IMR-90 (cell line): ENCODE data around the gene STX19. TPM values are rescaled to one million over a fixed set of nuclear protein-coding genes. Genes with fewer than 3 reads are reported as not detected.

Experiments
- ATAC-seq: fragments of 200-7000 bp; cut with Tn5 transposase; 2 replicates; pipeline ENCODE4 v1.9.1; 2020; ENCODE audit warnings: low read depth, mild to moderate bottlenecking, moderate library complexity
- BruUV-seq: library from RNA; stranded (reverse); fragments of 400-500 nt; replicated peaks from 2 replicates; lab custom pipeline; 2021; lab: Mats Ljungman, UMichigan
- CTCF ChIA-PET: fragments of 300-600 bp; formaldehyde crosslinking; extraction: SDS; loops from one replicate; lab custom pipeline; 2021; ENCODE audit warnings: antibody characterized with exemption; lab: Yijun Ruan, JAX
- POLR2A ChIA-PET: fragments of 300-600 bp; sonication (Branson Sonifier 250); formaldehyde crosslinking; loops from one replicate; lab custom pipeline; 2022; ENCODE audit warnings: antibody characterized with exemption; ENCODE audit not compliant: unreplicated experiment; lab: Charles Lee
- DNase-seq: peaks from one replicate; pipeline ENCODE4 v3.0.0; 2013
- H2AFZ ChIP-seq: replicated peaks from 2 replicates; pipeline ENCODE3; 2013; ENCODE audit warnings: low read length, mild to moderate bottlenecking; ENCODE audit not compliant: poor library complexity
- H2AK5ac ChIP-seq: 2 replicates; pipeline ENCODE4 v1.6.1; 2013; ENCODE audit warnings: low read depth, low read length, inconsistent platforms
- H2AK9ac ChIP-seq: replicated peaks from 2 replicates; pipeline ENCODE3; 2013; ENCODE audit warnings: mild to moderate bottlenecking, low read depth, low read length, moderate library complexity; ENCODE audit not compliant: poor library complexity
- H2BK120ac ChIP-seq: 2 replicates; pipeline ENCODE4 v1.6.1; 2013; ENCODE audit warnings: low read depth, low read length, inconsistent platforms
- H2BK15ac ChIP-seq: 3 replicates; pipeline ENCODE4 v1.6.1; 2013; ENCODE audit warnings: low read depth, low read length, inconsistent platforms
- H2BK20ac ChIP-seq: 2 replicates; pipeline ENCODE4 v1.6.1; 2013; ENCODE audit warnings: low read depth, mild to moderate bottlenecking, inconsistent platforms, low read length, moderate library complexity
- H2BK5ac ChIP-seq: 2 replicates; pipeline ENCODE4 v1.6.1; 2013; ENCODE audit warnings: mild to moderate bottlenecking, low read depth, low read length, inconsistent platforms; ENCODE audit not compliant: poor library complexity, severe bottlenecking
- H3K14ac ChIP-seq: replicated peaks from 2 replicates; pipeline ENCODE4 v1.6.1; 2013; ENCODE audit warnings: low read depth, low read length, inconsistent platforms
- H3K18ac ChIP-seq: 2 replicates; pipeline ENCODE4 v1.6.1; 2013; ENCODE audit warnings: low read depth, low read length, control low read depth
- H3K23ac ChIP-seq: 2 replicates; pipeline ENCODE4 v1.6.1; 2013; ENCODE audit warnings: low read depth, low read length, inconsistent platforms
- H3K27ac ChIP-seq: 2 replicates; pipeline ENCODE4 v1.5.1; 2013; ENCODE audit warnings: mild to moderate bottlenecking, control low read depth, low read length; ENCODE audit not compliant: insufficient read depth
- H3K27me3 ChIP-seq: 2 replicates; pipeline ENCODE4 v1.6.1; 2013; ENCODE audit warnings: low read length; ENCODE audit not compliant: control insufficient read depth, insufficient read depth
- H3K36me3 ChIP-seq: 2 replicates; pipeline ENCODE4 v1.6.1; 2013; ENCODE audit warnings: low read length, mixed read lengths; ENCODE audit not compliant: control insufficient read depth, insufficient read depth
- H3K4ac ChIP-seq: 2 replicates; pipeline ENCODE4 v1.6.1; 2013; ENCODE audit warnings: low read depth, low read length, inconsistent platforms
- H3K4me1 ChIP-seq: 2 replicates; pipeline ENCODE4 v1.6.1; 2013; ENCODE audit warnings: low read length, mixed read lengths; ENCODE audit not compliant: control insufficient read depth, insufficient read depth
- H3K4me2 ChIP-seq: 2 replicates; pipeline ENCODE4 v1.6.1; 2013; ENCODE audit warnings: low read depth, mild to moderate bottlenecking, control low read depth, low read length, moderate library complexity
- H3K4me3 ChIP-seq: 2 replicates; pipeline ENCODE4 v1.5.1; 2013; ENCODE audit warnings: low read depth, mild to moderate bottlenecking, control low read depth, low read length, moderate library complexity; ENCODE audit not compliant: insufficient read depth
- H3K56ac ChIP-seq: 2 replicates; pipeline ENCODE4 v1.6.1; 2013; ENCODE audit warnings: low read length, inconsistent platforms; ENCODE audit not compliant: insufficient read depth; ENCODE audit errors: extremely low read depth
- H3K79me1 ChIP-seq, 2 experiments: 2 replicates each; pipeline ENCODE4 v1.6.1; 2013; ENCODE audit warnings: low read length in 2 of 2, inconsistent platforms in 1 of 2, low read depth in 1 of 2
- H3K9ac ChIP-seq: 2 replicates; pipeline ENCODE4 v1.6.1; 2013; ENCODE audit warnings: low read depth, low read length, control low read depth
- H3K9me1 ChIP-seq: 2 replicates; pipeline ENCODE4 v1.6.1; 2013; ENCODE audit warnings: low read length, inconsistent platforms; ENCODE audit not compliant: insufficient read depth
- H3K9me3 ChIP-seq: 2 replicates; pipeline ENCODE4 v1.6.1; 2013; ENCODE audit warnings: low read length; ENCODE audit not compliant: control insufficient read depth, insufficient read depth
- H4K20me1 ChIP-seq: 2 replicates; pipeline ENCODE4 v1.6.1; 2013; ENCODE audit warnings: low read length, inconsistent platforms; ENCODE audit not compliant: insufficient read depth
- H4K5ac ChIP-seq: 2 replicates; pipeline ENCODE4 v1.6.1; 2013; ENCODE audit warnings: mild to moderate bottlenecking, low read depth, low read length, control low read depth
- H4K8ac ChIP-seq, 2 experiments: 2 replicates each; pipeline ENCODE4 v1.6.1; 2013; ENCODE audit warnings: low read depth in 2 of 2, low read length in 2 of 2, control low read depth in 1 of 2, inconsistent platforms in 1 of 2
- H4K91ac ChIP-seq: 2 replicates; pipeline ENCODE4 v1.6.1; 2013; ENCODE audit warnings: low read depth, low read length, inconsistent platforms; ENCODE audit not compliant: insufficient read depth
- NFE2L2 ChIP-seq: fragments of 150-350 bp; IDR thresholded peaks from 2 replicates; pipeline ENCODE4 v1.6.1; 2016; ENCODE audit warnings: low read depth, mild to moderate bottlenecking, low read length
- RAD21 ChIP-seq: IDR thresholded peaks from 2 replicates; pipeline ENCODE4 v1.6.1; 2012; ENCODE audit warnings: low read length, improper control_type of control experiment
- RCOR1 ChIP-seq: IDR thresholded peaks from 2 replicates; pipeline ENCODE4 v1.6.1; 2012; ENCODE audit warnings: mild to moderate bottlenecking, low read length, improper control_type of control experiment; ENCODE audit not compliant: insufficient replicate concordance
- RFX5 ChIP-seq: IDR thresholded peaks from 2 replicates; pipeline ENCODE4 v1.8.0; 2012; ENCODE audit warnings: low read depth, mild to moderate bottlenecking, low read length, moderate library complexity
- WGBS, 2 experiments: methylation state at CpG; one replicate each; pipeline versions ENCODE4 v1.1.5 to v1.1.7; 2013; ENCODE audit warnings: missing lambda C conversion rate in 2 of 2; ENCODE audit not compliant: insufficient read length in 1 of 2; ENCODE audit errors: extremely low coverage in 2 of 2; 5-methylcytosine and 5-hydroxymethylcytosine counted together
- dilution Hi-C: fragments of 300-500 bp; cut with HindIII; formaldehyde crosslinking; loops from one replicate; pipeline ENCODE4 v1.14.3; 2018; ENCODE audit warnings: low sequenced_read_pairs; ENCODE audit not compliant: unreplicated experiment
- in situ Hi-C: fragments of 300-500 bp; cut with MboI; formaldehyde crosslinking; loops from 3 replicates; pipeline ENCODE4 v1.14.3; 2019; ENCODE audit warnings: low sequenced_read_pairs, inconsistent platforms, mixed read lengths
- intact Hi-C: fragments of 100-400 bp; cut with micrococcal nuclease; formaldehyde crosslinking; loops from 2 replicates; pipeline ENCODE4 v1.10.0; 2022
- polyA plus RNA-seq, 3 experiments: library from polyadenylated mRNA; depleted of rRNA; stranded (reverse); fragments of >200 nt; gene quantifications; 2 replicates each; pipeline ENCODE4 v1.2.3, GENCODE V29; 2012; ENCODE audit warnings: low replicate concordance in 1 of 3
- total RNA-seq: library from RNA; depleted of rRNA; stranded (reverse); fragments of >200 nt; gene quantifications from 2 replicates; pipeline ENCODE4 v1.2.3, GENCODE V29; 2012

Gene STX19
- total and polyA plus RNA-seq, 2 of the 4 experiments (the other 2 are of a cell fraction) = not detected

DNA sequence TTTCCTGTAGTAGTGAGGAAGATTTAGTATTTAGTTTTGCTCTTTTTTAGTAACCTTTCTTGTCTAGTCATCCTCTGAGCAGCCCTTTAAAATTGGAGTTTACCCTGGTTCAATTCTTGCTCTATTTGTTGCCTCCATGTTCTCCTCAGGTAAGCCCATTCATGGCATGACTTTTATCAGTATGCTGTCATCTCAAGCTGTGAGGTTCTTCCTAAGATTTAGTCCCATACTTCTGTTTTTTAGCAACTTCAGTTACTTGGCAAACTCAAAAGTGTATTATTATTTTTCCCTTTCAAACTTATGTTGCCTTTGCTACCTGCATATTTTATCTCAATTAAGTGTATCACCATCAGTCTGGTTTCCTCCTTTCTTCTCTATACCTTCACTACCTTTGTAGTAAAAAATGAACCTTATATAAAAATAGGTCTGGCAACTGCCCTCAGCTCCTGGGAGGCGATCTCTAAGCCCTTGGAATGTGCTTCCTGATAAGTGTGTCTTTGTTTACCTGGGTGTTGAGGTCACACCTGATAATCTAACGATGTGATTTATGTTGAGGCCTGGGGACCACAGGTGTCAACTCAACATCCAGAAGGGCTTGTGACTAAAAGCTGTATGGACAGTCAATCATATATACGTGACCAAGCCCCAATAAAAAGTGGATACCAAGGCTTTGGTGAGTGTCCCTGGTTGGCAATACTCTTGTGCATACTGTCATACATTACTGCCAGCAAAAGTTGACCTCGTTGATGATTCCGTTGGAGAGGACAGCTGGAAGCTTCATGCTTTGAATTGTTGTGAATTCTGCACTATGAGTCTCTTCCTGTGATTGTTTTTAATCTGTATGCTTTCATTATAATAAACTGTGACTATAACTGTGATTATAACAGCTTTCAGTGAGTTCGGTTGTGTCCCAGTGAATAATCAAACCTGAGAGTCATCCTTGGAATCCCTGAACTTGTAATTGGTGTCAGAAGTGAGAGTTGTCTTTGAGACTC is 38.4 kb upstream of the STX19 start (continued):
- TF ChIP-seq NFE2L2 (no peak), RFX5 (no peak)

DNA sequence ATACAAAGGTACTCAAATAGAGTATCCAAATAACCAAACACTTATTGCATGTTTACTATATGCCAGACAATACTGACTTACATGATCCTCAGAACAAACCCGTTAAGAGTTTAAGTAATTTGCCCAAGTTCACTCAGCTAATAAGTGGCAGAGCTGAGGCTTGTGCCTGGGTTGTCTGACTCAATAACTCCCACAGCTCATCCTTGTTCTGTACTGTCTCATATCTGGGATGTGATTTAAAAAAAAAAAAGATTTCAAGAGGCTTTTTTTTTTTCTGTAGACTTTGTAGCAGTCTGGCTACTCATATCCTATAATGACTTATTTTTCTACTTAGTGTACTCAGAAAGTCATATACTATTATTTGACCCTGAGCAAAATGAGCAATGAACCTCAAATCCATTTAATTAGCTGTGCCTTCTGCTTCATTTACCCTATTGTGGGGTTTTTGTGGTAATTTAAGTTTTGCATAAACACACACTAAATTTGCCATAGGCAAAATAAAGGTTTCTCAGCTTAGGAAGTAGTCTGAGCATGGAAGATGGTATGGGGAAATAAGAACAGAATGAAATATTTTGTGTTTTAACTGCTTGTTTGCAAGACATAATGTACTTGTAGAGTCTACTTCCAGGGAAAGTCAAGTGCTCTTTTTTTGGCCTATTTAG is 37.6 kb upstream of the STX19 start:
- Histone ChIP-seq H3K14ac (no peak overlapping the region), H4K91ac (no peak overlapping the region), H2BK20ac (no peak overlapping the region), H3K4me2 (no peak overlapping the region), H2BK5ac (no peak overlapping the region), H3K27me3 (no peaks in the 10 kb centered on the region), H2BK120ac (no peak overlapping the region), H2AK5ac (no peak overlapping the region), H3K23ac (no peak overlapping the region), H2BK15ac (no peak overlapping the region), H3K4me1 (peaks cover 1% of the 10 kb centered on the region; the same call in 1 of the 2 replicates), H4K8ac (no peak overlapping the region), H3K9ac (no peak overlapping the region), H3K4ac (no peak overlapping the region), H2AFZ (no peak overlapping the region), H4K20me1 (no peaks in the 10 kb centered on the region), H3K27ac (no peak overlapping the region), H3K9me1 (no peaks in the 10 kb centered on the region), H3K56ac (no peak overlapping the region), H2AK9ac (no peak overlapping the region), H3K9me3 (no peaks in the 10 kb centered on the region), H3K79me1 (peaks cover 6 to 33% of the 10 kb centered on the region in 2 experiments; a peak in 3 of 4 replicates), H3K4me3 (no peak overlapping the region), H4K5ac (no peak overlapping the region), H3K18ac (no peak overlapping the region), H3K36me3 (no peaks in the 10 kb centered on the region; the same call in 1 of the 2 replicates)
- intact Hi-C loops = loop anchor here (10.0 kb wide), 1 partner anchor 221 kb away; no protein-coding TSS in a partner anchor
- ChIA-PET POLR2A (no interaction called here), CTCF (no interaction called here)
- TF ChIP-seq RFX5 = no peak
- no peak for TF ChIP-seq RAD21
- no peak for TF ChIP-seq RCOR1
- no peak for TF ChIP-seq NFE2L2
- BruUV-seq = no TSS peak
- in situ Hi-C loops = loop anchor here (5.0 kb wide), 1 partner anchor 59 kb away; no protein-coding TSS in a partner anchor
- DNase-seq (no peak), ATAC-seq (no peak)
- WGBS, 2 experiments = no CpG with 5 or more reads among the region's 1 CpG
- dilution Hi-C loops = no loop called here
